Panc1 (cell line): ENCODE measurements around the gene PDCD11.

Experiments
- POLR2AphosphoS5 ChIP-seq: IDR thresholded peaks from 2 replicates; pipeline ENCODE4 v1.6.1; 2012; ENCODE audit warnings: mild to moderate bottlenecking, low read depth, low read length, moderate library complexity
- SIN3A ChIP-seq: IDR thresholded peaks from 2 replicates; pipeline ENCODE4 v1.6.1; 2012; ENCODE audit warnings: low read depth, mild to moderate bottlenecking, low read length, moderate library complexity, borderline replicate concordance; ENCODE audit not compliant: insufficient read depth
- TCF7L2 ChIP-seq: IDR thresholded peaks from 2 replicates; pipeline ENCODE4 v1.6.1; 2011; ENCODE audit warnings: mild to moderate bottlenecking, low read depth, low read length, inconsistent platforms
- TF ChIP-seq, protein P1 (sequence below): fragments of 450-650 bp; IDR thresholded peaks from 2 replicates; pipeline ENCODE4 v1.5.1; 2017; ENCODE audit warnings: mild to moderate bottlenecking
- TF ChIP-seq, protein P2 (sequence below), 2 experiments: IDR thresholded peaks; 2 replicates each; pipeline ENCODE4 v1.6.1; 2011 to 2012; ENCODE audit warnings: low read depth in 2 of 2, control low read depth in 1 of 2, low read length in 1 of 2, mild to moderate bottlenecking in 1 of 2, moderate library complexity in 1 of 2; ENCODE audit not compliant: insufficient read depth in 1 of 2

DNA sequence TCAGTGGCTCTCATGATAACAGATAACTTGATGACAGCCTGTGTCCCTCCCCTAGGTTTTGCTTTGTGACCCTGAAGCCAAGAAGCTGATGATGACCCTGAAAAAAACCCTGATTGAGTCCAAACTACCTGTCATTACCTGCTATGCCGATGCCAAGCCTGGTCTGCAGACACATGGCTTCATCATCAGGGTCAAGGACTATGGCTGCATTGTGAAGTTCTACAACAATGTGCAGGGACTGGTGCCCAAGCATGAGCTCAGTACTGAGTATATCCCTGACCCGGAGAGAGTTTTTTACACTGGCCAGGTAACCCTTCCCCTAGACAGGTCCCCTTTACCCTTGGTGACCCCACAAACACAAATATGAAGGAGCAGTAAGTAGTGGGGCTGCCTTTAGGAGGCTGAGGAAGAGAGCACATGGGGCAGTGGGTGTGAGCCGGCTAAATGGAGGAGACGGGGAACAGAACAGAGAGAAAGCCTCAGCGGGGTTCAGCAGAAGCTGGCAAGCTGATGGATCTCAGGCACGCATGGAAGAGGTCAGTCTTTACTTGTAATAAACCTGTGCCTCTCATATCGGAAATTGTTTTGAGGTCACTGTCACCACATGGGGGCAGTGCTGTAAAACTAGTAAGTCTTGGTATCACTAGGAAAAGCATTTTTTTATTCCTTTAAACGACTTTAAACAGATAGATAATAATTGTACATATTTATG is 20.2 kb downstream of the PDCD11 start:
- TF ChIP-seq, protein P1, sequence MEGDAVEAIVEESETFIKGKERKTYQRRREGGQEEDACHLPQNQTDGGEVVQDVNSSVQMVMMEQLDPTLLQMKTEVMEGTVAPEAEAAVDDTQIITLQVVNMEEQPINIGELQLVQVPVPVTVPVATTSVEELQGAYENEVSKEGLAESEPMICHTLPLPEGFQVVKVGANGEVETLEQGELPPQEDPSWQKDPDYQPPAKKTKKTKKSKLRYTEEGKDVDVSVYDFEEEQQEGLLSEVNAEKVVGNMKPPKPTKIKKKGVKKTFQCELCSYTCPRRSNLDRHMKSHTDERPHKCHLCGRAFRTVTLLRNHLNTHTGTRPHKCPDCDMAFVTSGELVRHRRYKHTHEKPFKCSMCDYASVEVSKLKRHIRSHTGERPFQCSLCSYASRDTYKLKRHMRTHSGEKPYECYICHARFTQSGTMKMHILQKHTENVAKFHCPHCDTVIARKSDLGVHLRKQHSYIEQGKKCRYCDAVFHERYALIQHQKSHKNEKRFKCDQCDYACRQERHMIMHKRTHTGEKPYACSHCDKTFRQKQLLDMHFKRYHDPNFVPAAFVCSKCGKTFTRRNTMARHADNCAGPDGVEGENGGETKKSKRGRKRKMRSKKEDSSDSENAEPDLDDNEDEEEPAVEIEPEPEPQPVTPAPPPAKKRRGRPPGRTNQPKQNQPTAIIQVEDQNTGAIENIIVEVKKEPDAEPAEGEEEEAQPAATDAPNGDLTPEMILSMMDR, result peak; percentile 78; the same call in 1 of the 2 replicates
- TF ChIP-seq, protein P2, sequence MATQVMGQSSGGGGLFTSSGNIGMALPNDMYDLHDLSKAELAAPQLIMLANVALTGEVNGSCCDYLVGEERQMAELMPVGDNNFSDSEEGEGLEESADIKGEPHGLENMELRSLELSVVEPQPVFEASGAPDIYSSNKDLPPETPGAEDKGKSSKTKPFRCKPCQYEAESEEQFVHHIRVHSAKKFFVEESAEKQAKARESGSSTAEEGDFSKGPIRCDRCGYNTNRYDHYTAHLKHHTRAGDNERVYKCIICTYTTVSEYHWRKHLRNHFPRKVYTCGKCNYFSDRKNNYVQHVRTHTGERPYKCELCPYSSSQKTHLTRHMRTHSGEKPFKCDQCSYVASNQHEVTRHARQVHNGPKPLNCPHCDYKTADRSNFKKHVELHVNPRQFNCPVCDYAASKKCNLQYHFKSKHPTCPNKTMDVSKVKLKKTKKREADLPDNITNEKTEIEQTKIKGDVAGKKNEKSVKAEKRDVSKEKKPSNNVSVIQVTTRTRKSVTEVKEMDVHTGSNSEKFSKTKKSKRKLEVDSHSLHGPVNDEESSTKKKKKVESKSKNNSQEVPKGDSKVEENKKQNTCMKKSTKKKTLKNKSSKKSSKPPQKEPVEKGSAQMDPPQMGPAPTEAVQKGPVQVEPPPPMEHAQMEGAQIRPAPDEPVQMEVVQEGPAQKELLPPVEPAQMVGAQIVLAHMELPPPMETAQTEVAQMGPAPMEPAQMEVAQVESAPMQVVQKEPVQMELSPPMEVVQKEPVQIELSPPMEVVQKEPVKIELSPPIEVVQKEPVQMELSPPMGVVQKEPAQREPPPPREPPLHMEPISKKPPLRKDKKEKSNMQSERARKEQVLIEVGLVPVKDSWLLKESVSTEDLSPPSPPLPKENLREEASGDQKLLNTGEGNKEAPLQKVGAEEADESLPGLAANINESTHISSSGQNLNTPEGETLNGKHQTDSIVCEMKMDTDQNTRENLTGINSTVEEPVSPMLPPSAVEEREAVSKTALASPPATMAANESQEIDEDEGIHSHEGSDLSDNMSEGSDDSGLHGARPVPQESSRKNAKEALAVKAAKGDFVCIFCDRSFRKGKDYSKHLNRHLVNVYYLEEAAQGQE (IDR thresholded peaks at IDR 0.05; ENCODE audit: insufficient read depth in 1 of 2, low read depth in 2 of 2, low read length in 1 of 2), result no peak
- TF ChIP-seq POLR2AphosphoS5 (no peak), SIN3A (no peak), TCF7L2 (no peak)
